IMR-90 (cell line): ENCODE results near the gene S100Z.

ENCODE experiments used
- BHLHE40 ChIP-seq: fragments of 150-350 bp; IDR thresholded peaks from 2 replicates; pipeline ENCODE4 v1.6.1; 2016; ENCODE audit warnings: mild to moderate bottlenecking, low read depth, low read length
- CHD1 ChIP-seq: IDR thresholded peaks from 2 replicates; pipeline ENCODE4 v1.6.1; 2012; ENCODE audit warnings: low read depth, low read length, improper control_type of control experiment
- CTCF ChIP-seq: conservative IDR thresholded peaks from 2 replicates; pipeline ENCODE4 v1.5.1; 2012; ENCODE audit warnings: mild to moderate bottlenecking, low read depth, low read length, improper control_type of control experiment
- MAFK ChIP-seq: IDR thresholded peaks from 2 replicates; pipeline ENCODE4 v1.6.1; 2012; ENCODE audit warnings: low read depth, low read length, improper control_type of control experiment
- MAZ ChIP-seq: IDR thresholded peaks from 2 replicates; pipeline ENCODE4 v1.6.1; 2012; ENCODE audit warnings: low read depth, mild to moderate bottlenecking, low read length, improper control_type of control experiment, moderate library complexity, borderline replicate concordance
- POLR2A ChIP-seq: IDR thresholded peaks from 2 replicates; pipeline ENCODE4 v1.6.1; 2012; ENCODE audit warnings: mild to moderate bottlenecking, low read depth, low read length

GRCh38 chr5:76958991-76959767 is 109.4 kb downstream of the S100Z start:
- TF ChIP-seq CTCF (no peak), MAFK (peak; percentile 44; the same call in 1 of the 2 replicates), CHD1 (no peak), MAZ (no peak), POLR2A (no peak), BHLHE40 (peak; percentile 59; the same call in 1 of the 2 replicates)
